ENCODE measurements around the gene LHPP.

LHPP gene

DNA sequence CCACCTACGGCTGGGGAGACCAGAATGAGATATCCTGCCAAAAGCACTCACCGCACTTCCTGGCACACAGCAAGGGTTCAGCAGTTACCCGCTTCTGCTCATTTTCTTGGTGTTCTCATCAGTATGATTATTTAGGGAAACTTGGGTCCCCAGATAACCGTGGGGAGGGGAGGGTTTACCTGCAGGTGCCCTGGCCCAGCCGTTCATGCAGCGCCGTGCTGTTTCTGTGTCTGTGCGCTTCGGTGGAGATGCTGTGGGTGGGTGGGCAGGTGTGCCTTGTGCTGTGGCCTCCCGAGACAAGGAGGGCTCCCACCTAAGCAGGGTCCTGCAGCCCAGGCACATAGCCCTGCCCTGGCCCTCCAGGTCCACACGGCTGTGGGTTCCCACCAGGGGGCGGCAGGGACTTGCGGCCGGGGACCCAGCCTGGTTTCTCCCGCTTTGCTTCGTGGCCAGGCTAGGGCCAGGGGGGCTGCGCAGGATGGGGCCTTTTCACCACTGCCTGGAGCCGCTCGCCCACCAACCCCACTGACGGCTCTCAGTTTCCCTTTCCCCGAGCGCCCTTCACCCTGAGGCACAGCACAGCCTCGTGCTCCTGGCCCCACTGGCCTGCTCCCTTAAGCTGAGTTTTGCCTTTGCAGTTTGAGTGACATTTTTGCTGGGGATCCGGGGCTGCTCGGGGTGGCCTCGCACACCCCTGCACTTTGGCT, 78.5 kb downstream of the LHPP start:
- no peak for TF ChIP-seq EZH2 (IDR thresholded peaks at IDR 0.05; ENCODE audit: borderline replicate concordance, low read length)
- TF ChIP-seq, protein P1, sequence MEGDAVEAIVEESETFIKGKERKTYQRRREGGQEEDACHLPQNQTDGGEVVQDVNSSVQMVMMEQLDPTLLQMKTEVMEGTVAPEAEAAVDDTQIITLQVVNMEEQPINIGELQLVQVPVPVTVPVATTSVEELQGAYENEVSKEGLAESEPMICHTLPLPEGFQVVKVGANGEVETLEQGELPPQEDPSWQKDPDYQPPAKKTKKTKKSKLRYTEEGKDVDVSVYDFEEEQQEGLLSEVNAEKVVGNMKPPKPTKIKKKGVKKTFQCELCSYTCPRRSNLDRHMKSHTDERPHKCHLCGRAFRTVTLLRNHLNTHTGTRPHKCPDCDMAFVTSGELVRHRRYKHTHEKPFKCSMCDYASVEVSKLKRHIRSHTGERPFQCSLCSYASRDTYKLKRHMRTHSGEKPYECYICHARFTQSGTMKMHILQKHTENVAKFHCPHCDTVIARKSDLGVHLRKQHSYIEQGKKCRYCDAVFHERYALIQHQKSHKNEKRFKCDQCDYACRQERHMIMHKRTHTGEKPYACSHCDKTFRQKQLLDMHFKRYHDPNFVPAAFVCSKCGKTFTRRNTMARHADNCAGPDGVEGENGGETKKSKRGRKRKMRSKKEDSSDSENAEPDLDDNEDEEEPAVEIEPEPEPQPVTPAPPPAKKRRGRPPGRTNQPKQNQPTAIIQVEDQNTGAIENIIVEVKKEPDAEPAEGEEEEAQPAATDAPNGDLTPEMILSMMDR (IDR thresholded peaks at IDR 0.05; ENCODE audit: low read length): peak; percentile 62
- no peaks in the 10 kb centered on the region for H4K20me1 ChIP-seq (ENCODE audit: insufficient read depth, low read length)
- peaks cover 83% of the 10 kb centered on the region for H3K4me1 ChIP-seq (ENCODE audit: insufficient read depth, low read length, severe bottlenecking)
- H3F3A ChIP-seq (ENCODE audit: insufficient read depth, low read length): no peaks in the 10 kb centered on the region
- no peak overlapping the region for H2AFZ ChIP-seq (ENCODE audit: low read length)
- no peaks in the 10 kb centered on the region for H3K36me3 ChIP-seq (ENCODE audit: insufficient read depth, low read length)
- H3K9me2 ChIP-seq (ENCODE audit: low read depth, low read length): no peaks in the 10 kb centered on the region
- H3K4me2 ChIP-seq (ENCODE audit: low read length): peak overlapping the region; percentile 4; the same call in 1 of the 2 replicates
- peak overlapping the region; percentile 27; the same call in 1 of the 2 replicates for H3K9ac ChIP-seq (ENCODE audit: low read length)
- H3K79me2 ChIP-seq (ENCODE audit: insufficient read depth, low read length): no peaks in the 10 kb centered on the region
- H3K4me3 ChIP-seq (ENCODE audit: low read depth, low read length, poor library complexity, severe bottlenecking): no peak overlapping the region
- H3K9me3 ChIP-seq (ENCODE audit: low read length): no peaks in the 10 kb centered on the region
- H3K27me3 ChIP-seq (ENCODE audit: insufficient read depth, low read length): no peaks in the 10 kb centered on the region
- peak overlapping the region; percentile 89 for H3K27ac ChIP-seq (ENCODE audit: low read depth, low read length, poor library complexity, severe bottlenecking)

DNA sequence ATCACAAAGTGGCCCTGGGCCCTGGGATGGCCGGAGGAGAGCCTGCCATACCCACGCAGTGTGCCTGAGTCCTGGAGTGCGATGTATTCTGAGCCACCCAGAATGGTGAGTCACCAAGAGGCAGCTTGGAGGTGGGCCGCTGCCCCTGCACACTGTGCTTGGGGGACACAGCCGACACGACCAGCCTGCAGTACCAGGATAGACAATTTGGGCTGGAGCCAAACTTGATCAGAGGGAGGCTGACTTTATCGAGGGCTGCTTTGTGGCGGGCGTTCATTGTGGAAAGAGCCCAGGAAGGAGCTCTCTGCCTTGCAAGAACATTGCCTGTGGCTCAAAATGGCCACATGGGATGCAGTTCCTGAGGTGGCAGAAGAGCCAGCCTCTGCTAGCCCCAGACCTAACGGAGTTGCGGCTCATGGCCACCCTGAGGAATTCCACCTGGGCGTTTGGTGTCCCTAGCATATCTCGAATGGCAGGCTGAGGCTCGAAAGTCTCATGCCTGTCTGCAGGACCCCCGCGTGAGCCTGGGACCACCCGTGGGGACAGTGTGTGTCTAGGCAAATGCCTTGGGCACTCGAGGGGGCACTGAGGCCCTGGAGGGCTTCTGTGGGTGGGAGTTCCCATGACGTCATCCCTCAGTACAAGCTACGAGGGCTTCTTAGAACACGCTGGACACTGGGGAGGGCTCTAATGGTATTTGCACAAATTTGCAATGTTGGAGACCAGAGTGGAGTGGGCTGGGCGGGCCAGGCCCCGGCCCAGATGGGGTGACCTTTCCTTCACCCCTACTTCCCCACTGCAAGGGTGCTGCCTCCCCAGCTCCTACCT, 79.7 kb downstream of the LHPP start:
- Histone ChIP-seq H2AFZ (ENCODE audit: low read length) (no peak overlapping the region), H3K27me3 (ENCODE audit: insufficient read depth, low read length) (no peaks in the 10 kb centered on the region), H3K9me2 (ENCODE audit: low read depth, low read length) (no peaks in the 10 kb centered on the region), H3F3A (ENCODE audit: insufficient read depth, low read length) (no peaks in the 10 kb centered on the region), H3K4me1 (ENCODE audit: insufficient read depth, low read length, severe bottlenecking) (peaks cover 83% of the 10 kb centered on the region), H3K27ac (ENCODE audit: low read depth, low read length, poor library complexity, severe bottlenecking) (peak overlapping the region; percentile 89), H3K9ac (ENCODE audit: low read length) (peak overlapping the region; percentile 13; the same call in 1 of the 2 replicates), H3K9me3 (ENCODE audit: low read length) (no peaks in the 10 kb centered on the region), H3K4me3 (ENCODE audit: low read depth, low read length, poor library complexity, severe bottlenecking) (no peak overlapping the region), H3K79me2 (ENCODE audit: insufficient read depth, low read length) (no peaks in the 10 kb centered on the region), H3K36me3 (ENCODE audit: insufficient read depth, low read length) (no peaks in the 10 kb centered on the region), H3K4me2 (ENCODE audit: low read length) (peak overlapping the region; percentile 30), H4K20me1 (ENCODE audit: insufficient read depth, low read length) (no peaks in the 10 kb centered on the region)
- no peak for TF ChIP-seq EZH2 (IDR thresholded peaks at IDR 0.05; ENCODE audit: borderline replicate concordance, low read length)
- TF ChIP-seq, protein P1 (IDR thresholded peaks at IDR 0.05; ENCODE audit: low read length): no peak

DNA sequence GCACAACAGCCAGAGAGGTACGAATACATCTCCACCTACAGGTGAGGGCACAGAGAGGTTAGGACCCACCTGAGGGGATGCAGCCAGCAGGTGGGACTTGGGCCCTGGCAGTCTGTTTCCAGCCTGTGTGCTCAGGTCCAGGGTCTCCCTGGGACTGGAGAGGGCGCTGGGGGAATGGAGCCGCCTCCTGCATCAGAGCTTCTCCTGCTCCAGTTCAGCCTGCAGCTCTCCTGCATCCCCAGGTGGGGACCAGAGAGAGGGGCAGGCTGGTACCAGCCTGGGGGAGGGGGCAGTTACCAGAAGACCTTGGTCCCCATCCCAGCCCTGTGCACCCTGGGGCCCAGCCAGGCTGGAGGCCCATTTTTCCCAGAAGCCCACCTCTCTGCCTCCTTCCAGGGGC, 80.7 kb downstream of the LHPP start:
- Histone ChIP-seq H3K79me2 (ENCODE audit: insufficient read depth, low read length) (no peaks in the 10 kb centered on the region), H3K27me3 (ENCODE audit: insufficient read depth, low read length) (no peaks in the 10 kb centered on the region), H3K27ac (ENCODE audit: low read depth, low read length, poor library complexity, severe bottlenecking) (peak overlapping the region; percentile 89), H3K4me2 (ENCODE audit: low read length) (no peak overlapping the region), H3K9ac (ENCODE audit: low read length) (no peak overlapping the region), H3K36me3 (ENCODE audit: insufficient read depth, low read length) (no peaks in the 10 kb centered on the region), H2AFZ (ENCODE audit: low read length) (no peak overlapping the region), H4K20me1 (ENCODE audit: insufficient read depth, low read length) (no peaks in the 10 kb centered on the region), H3K4me1 (ENCODE audit: insufficient read depth, low read length, severe bottlenecking) (peaks cover 89% of the 10 kb centered on the region), H3K9me2 (ENCODE audit: low read depth, low read length) (no peaks in the 10 kb centered on the region), H3F3A (ENCODE audit: insufficient read depth, low read length) (no peaks in the 10 kb centered on the region), H3K9me3 (ENCODE audit: low read length) (no peaks in the 10 kb centered on the region), H3K4me3 (ENCODE audit: low read depth, low read length, poor library complexity, severe bottlenecking) (no peak overlapping the region)
- no peak for TF ChIP-seq EZH2 (IDR thresholded peaks at IDR 0.05; ENCODE audit: borderline replicate concordance, low read length)
- TF ChIP-seq, protein P1 (IDR thresholded peaks at IDR 0.05; ENCODE audit: low read length): no peak
